Pancreas (tissue), 10 donors: ENCODE results near the gene TENM4. TPM values are rescaled to one million over a fixed set of nuclear protein-coding genes. Genes with fewer than 3 reads are reported as not detected.

Experiments
- ATAC-seq, 4 donors: fragments of 200-7000 bp; cut with Tn5 transposase; one replicate each; pipeline versions ENCODE4 v1.8.0 to v1.9.1; 2020; ENCODE audit warnings: mild to moderate bottlenecking in 4 of 4, moderate library complexity in 4 of 4
- DNase-seq, 6 donors: peaks; one replicate each; pipeline ENCODE4 v3.0.0-alpha.2; 2020
- FAIRE-seq: peaks from 2 replicates; lab custom pipeline; 2012; peaks lifted over from hg19 to GRCh38; lab: Jason Lieb, UNC
- H3K27ac ChIP-seq, 4 donors: fragments of 200-600 bp; sonication (generic); 1 replicate in 3 of 4; 2 replicates in 1 of 4; pipeline versions ENCODE4 v1.5.0 to v1.8.0; 2020
- H3K27me3 ChIP-seq, 4 donors: fragments of 200-600 bp; one replicate each; pipeline ENCODE4 v1.8.0; 2021
- H3K36me3 ChIP-seq, 3 donors: fragments of 200-600 bp; sonication (generic) in 1 of 3; one replicate each; pipeline versions ENCODE4 v1.5.0 to v1.8.0; 2020 to 2021
- H3K4me1 ChIP-seq, 3 donors: fragments of 200-600 bp; one replicate each; pipeline ENCODE4 v1.8.0; 2021
- H3K4me3 ChIP-seq, 4 donors: fragments of 200-600 bp; sonication (generic) in 2 of 4; one replicate each; pipeline versions ENCODE4 v1.5.0 to v1.8.0; 2020 to 2021
- H3K9me3 ChIP-seq, 4 donors: fragments of 200-600 bp; one replicate each; pipeline ENCODE4 v1.8.0; 2021
- WGBS, 2 donors: extraction: QIAGEN DNeasy Blood & Tissue Kit; methylation state at CpG; one replicate each; pipeline ENCODE4 v1.1.7; 2013; 5-methylcytosine and 5-hydroxymethylcytosine counted together
- intact Hi-C, 3 donors: fragments of 100-400 bp; cut with DNase I; formaldehyde crosslinking; loops; one replicate each; pipeline versions ENCODE4 v1.11.1 to v1.14.2; 2022
- polyA plus RNA-seq, 2 donors: library from polyadenylated mRNA; stranded (reverse); fragments of 200-250 nt; gene quantifications; one replicate each; pipeline ENCODE4 v1.2.3, GENCODE V29; 2013
- total RNA-seq, 6 donors: library from RNA; stranded (reverse); fragmentation: NEBNext Ultra II Directional in 4 of 6; extraction: Animal tissue kit (Norgen Biotek cat#: 25700) in 4 of 6; gene quantifications; one replicate each; pipeline versions ENCODE4 v1.2.1 to v1.2.4, GENCODE V29; 2021 to 2023
- TF ChIP-seq, protein P1 (sequence below), 4 donors: fragments of 200-600 bp; sonication (generic) in 3 of 4; IDR thresholded peaks; one replicate each; pipeline versions ENCODE4 v1.5.0 to v1.8.0; 2021; ENCODE audit warnings: antibody characterized with exemption in 4 of 4
- donor health status: healthy with polysubstance abuse.
- donor health status: DM: no; HTN: no; CAD: no; lungs with moderate emphysema.
- donor health status: DM: no; HTN: no; CAD: no.
- donor health status: control.
- donor health status: control.
- donor health status: Bipolar disorder and iron deficiency.
- donor health status: DM: yes; HTN: yes; CAD: no.
- donor health status: DM: no; HTN: no; CAD: no.
- donor health status: DM: no; HTN: no; CAD: no.
- donor health status: DM: yes; HTN: yes; CAD: no.

Gene TENM4
- total and polyA plus RNA-seq, 8 donors = 0.37 to 6.8 (median 1.3) TPM

DNA sequence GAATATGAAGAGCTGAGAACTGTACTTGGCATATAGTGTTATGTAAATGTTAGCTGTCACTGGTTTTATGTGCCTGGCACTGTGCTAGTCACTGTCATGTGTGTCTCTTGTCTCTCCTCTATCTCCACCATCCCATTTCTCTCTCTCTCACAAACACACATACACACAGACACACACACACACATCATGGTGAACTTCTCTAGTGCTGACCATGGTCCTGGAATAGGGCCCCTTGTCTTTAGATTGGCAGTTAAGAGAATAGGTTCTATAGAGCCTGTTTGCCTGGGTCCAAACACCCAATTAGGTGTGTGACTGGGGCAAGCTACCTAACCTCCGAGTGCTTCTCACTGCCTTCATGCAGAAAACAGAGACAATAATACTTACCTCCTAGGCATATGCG lies 756.5 kb downstream of the TENM4 start:
- no peaks in the 10 kb centered on the region for H3K27me3 ChIP-seq
- TF ChIP-seq, protein P1, sequence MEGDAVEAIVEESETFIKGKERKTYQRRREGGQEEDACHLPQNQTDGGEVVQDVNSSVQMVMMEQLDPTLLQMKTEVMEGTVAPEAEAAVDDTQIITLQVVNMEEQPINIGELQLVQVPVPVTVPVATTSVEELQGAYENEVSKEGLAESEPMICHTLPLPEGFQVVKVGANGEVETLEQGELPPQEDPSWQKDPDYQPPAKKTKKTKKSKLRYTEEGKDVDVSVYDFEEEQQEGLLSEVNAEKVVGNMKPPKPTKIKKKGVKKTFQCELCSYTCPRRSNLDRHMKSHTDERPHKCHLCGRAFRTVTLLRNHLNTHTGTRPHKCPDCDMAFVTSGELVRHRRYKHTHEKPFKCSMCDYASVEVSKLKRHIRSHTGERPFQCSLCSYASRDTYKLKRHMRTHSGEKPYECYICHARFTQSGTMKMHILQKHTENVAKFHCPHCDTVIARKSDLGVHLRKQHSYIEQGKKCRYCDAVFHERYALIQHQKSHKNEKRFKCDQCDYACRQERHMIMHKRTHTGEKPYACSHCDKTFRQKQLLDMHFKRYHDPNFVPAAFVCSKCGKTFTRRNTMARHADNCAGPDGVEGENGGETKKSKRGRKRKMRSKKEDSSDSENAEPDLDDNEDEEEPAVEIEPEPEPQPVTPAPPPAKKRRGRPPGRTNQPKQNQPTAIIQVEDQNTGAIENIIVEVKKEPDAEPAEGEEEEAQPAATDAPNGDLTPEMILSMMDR (IDR thresholded peaks at IDR 0.05) = no peak
- WGBS, 2 donors = 72 to 81% methylated on average over 2 of the region's 2 CpGs
- ATAC-seq (no peak), DNase-seq (no peak), FAIRE-seq (no peak)
- no peaks in the 10 kb centered on the region for H3K4me1 ChIP-seq
- H3K27ac ChIP-seq = no peak overlapping the region
- H3K4me3 ChIP-seq = no peak overlapping the region
- H3K9me3 ChIP-seq = no peaks in the 10 kb centered on the region
- H3K36me3 ChIP-seq = no peaks in the 10 kb centered on the region
- intact Hi-C loops = no loop called here

DNA sequence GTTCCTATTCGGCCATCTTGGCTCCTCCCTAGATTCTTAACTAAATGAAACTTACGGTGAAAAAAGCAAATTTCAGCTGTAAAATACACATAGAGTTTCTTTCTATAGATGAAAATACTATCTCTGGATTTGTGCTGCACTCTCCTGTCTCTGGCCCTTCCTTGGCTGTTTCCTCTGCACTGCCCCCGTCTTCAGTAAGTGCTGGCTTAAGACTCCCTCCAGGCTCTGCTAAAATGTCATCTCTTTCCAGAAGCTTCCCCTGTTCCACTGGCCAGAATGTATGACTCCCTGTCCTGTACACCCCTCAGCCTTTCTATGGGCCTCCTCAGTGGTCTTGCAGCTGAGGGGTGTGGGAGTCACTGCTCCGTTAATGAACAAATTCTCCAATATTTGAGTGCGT lies 757.1 kb downstream of the TENM4 start:
- no peak for DNase-seq
- H3K4me1 ChIP-seq = no peaks in the 10 kb centered on the region
- intact Hi-C loops = no loop called here
- 79 to 81% methylated on average over 5 of the region's 5 CpGs for WGBS, 2 donors
- TF ChIP-seq, protein P1 (IDR thresholded peaks at IDR 0.05) = no peak
- ATAC-seq = no peak
- H3K9me3 ChIP-seq = no peaks in the 10 kb centered on the region
- no peak overlapping the region for H3K27ac ChIP-seq
- no peaks in the 10 kb centered on the region for H3K36me3 ChIP-seq
- no peak overlapping the region for H3K4me3 ChIP-seq
- no peak for FAIRE-seq
- H3K27me3 ChIP-seq = no peaks in the 10 kb centered on the region

DNA sequence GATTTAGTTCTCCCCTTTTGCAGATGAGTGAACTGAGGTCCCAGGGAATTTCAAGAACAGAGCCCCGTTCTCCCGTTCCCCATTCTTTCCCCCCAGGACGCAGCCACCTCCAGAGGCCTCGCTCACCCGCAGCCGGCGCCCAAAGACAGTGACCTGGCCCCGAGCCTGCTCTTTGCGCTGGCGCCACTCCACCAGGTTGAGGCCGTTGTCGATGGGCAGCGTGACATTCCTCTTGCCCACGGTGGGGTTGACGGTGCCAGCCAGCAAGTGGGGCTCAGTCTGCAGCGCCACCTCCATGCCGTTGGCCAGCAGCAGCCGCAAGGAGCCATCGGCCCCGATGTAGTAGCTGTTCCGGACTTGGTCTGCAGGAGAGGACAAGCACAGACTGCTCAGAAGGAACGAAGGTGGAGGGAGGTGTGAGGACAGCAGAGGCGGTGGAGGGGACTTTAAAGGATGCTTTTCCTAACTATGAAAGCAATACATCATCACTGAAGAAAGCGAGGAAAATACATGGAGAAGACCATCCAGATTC lies 764.7 kb downstream of the TENM4 start:
- Histone ChIP-seq H3K36me3 (no peaks in the 10 kb centered on the region), H3K9me3 (no peaks in the 10 kb centered on the region), H3K4me3 (no peak overlapping the region), H3K4me1 (no peaks in the 10 kb centered on the region), H3K27me3 (no peaks in the 10 kb centered on the region), H3K27ac (no peak overlapping the region)
- ATAC-seq = no peak
- no peak for FAIRE-seq
- WGBS, 2 donors = 85 to 92% methylated on average over 24 of the region's 24 CpGs
- no peak for DNase-seq
- TF ChIP-seq, protein P1 (IDR thresholded peaks at IDR 0.05) = no peak
- intact Hi-C loops = no loop called here

DNA sequence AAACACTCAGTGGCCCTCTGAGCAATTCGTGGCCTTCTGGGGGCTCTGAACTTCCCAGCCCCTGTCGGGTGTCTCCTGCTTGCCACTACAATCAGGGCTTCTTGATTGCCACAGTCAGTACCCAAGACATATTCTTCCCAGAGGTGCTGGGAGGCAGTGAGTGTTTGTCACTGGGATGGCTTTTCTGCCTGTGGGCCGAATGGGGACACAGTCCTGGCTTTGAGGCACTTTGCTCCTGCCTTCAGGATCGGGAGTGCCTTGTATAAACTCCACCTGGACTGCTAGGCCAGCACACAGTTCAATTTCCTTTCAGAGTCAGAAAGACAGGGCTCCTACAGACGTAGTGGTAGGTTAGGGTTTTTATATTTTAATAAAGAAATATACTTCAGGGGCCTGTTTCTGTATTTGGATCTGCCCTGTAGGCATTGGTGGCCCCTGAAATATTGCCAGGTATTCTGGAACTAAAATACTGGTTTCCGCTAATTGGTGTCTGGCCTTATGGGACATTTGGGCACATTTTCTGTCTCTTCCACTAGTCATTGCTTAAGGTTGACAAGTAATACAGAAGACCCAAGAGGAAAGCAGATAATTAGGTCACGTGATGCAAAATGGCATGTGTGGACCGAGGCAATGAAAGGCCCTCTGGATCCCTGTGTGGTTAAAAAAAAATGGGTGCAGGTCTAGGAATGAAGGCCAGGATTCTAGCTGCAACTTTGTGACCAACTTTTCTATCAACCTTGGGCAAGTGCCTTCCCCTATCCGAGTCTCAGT lies 767.8 kb downstream of the TENM4 start:
- DNase-seq (no peak), ATAC-seq (no peak), FAIRE-seq (no peak)
- intact Hi-C loops = no loop called here
- TF ChIP-seq, protein P1 (IDR thresholded peaks at IDR 0.05) = no peak
- Histone ChIP-seq H3K4me3 (no peak overlapping the region), H3K27me3 (no peaks in the 10 kb centered on the region), H3K36me3 (no peaks in the 10 kb centered on the region), H3K4me1 (no peaks in the 10 kb centered on the region), H3K9me3 (no peaks in the 10 kb centered on the region), H3K27ac (no peak overlapping the region)
- WGBS, 2 donors = 65 to 75% methylated on average over 9 of the region's 9 CpGs

DNA sequence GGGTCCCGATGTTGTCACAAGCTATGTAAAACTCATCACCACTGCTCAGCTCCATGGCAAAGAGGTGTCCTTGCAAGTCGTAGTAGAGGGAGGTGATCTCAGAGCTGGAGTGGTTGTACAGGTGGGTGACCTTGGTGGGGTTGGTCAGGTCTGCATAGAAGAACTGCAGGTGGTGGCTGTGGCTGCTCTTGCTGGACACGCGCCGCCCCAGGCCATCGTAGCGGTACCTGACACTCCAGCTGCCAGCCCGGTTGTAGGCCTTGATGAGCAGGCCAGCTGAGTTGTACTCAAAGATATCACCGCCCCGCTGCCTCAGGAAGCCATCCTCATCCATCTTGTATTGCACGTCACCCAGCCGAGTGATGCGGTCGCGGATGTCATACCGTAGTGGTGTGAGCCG lies 771.6 kb downstream of the TENM4 start:
- DNase-seq = no peak
- 94 to 96% methylated on average over 17 of the region's 17 CpGs for WGBS, 2 donors
- Histone ChIP-seq H3K4me3 (no peak overlapping the region), H3K27me3 (no peaks in the 10 kb centered on the region), H3K36me3 (no peaks in the 10 kb centered on the region), H3K27ac (no peak overlapping the region), H3K9me3 (no peaks in the 10 kb centered on the region), H3K4me1 (no peaks in the 10 kb centered on the region)
- intact Hi-C loops = no loop called here
- FAIRE-seq = no peak
- TF ChIP-seq, protein P1 (IDR thresholded peaks at IDR 0.05) = no peak
- ATAC-seq = no peak
